ENCODE results near the gene SRGAP1.

SRGAP1 gene

DNA sequence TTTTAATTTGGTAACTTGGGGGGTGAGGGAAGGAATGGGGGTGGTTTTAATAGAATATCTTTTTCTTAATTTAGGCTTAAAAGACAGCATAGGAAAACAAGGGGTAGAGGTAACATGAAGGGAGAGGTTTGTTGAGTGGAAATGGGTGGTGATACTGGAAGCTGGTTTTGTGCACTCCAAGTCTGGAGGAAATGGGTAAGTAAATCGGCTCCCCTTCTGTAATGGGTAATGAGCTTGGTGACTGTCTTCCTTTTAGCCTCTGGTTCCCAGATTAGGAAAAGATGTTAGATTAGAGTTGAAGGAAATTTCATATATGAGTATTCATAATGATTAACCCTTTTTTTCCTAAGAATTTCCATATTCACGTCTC lies 122.1 kb downstream of the SRGAP1 start:
- DNase-seq (ENCODE audit: low read depth, low spot score) = no peak

DNA sequence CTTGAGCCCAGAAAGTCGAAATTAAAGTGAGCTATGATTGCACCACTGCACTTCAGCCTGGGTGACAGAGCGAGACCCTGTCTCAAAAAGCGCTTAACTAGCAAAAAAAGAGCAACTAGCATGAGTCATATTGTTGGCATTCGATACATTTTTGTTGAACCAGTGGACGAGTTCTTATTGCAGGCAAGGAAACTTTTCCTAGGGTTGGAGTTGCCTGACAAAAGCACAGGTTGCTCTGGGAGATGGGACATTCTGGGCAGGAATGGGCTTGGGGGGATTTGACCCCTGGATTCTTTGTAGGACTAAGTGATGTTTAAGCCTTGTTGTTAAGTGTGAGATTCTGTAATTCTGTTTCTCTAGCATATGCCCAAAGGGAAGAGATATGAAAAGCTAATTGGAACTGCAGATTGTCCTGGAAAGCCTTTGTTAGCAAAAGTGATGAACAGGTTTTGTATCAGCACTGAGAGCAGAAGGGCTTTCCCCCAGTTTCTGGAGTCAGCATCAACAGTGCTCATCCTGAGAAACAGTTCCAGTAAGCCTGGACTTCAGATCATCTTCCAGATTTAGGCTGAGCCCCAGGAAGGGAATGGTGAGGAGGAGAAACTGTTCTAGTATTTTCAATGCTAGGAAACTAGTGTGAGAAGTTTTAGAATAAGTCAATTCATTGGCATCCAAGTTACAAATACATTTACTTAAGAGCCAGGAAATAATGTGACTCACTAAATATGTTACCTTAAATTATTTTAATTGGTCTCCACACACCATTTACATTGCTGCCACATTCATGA lies 123.1 kb downstream of the SRGAP1 start:
- DNase-seq (ENCODE audit: low read depth, low spot score) = peak; percentile 65

GRCh38 chr12:63968673-63969072 lies 124.2 kb downstream of the SRGAP1 start:
- DNase-seq (ENCODE audit: low read depth, low spot score) = no peak

DNA sequence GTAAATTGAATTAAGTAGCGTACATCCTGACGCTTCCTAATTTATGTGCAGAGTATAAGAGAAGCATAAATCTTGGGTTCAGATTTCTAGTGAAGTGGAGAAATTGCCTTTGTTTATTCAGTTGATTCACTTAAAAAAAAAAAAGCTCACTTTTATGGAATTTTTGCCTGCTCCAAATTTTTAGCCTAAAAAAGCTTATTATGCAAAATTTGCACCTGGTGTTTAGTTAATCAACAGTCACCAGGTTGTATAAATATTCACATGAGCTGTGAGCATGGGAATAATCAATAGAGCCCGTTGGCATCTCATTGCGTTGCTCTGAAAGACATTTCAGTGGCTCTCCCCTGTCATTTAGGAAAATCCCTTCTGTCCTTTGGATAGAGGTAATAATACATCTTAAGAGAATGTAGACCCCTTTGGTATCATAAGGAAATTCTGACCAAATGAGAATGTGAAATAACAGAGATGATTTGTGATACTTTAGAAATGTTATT lies 132.4 kb downstream of the SRGAP1 start:
- DNase-seq (ENCODE audit: low read depth, low spot score) = no peak

- DNase-seq (ENCODE audit: low read depth, low spot score) = no peak
Observed at GRCh38 chr12:63977441-63977840, 132.9 kb downstream of the SRGAP1 start.

DNA sequence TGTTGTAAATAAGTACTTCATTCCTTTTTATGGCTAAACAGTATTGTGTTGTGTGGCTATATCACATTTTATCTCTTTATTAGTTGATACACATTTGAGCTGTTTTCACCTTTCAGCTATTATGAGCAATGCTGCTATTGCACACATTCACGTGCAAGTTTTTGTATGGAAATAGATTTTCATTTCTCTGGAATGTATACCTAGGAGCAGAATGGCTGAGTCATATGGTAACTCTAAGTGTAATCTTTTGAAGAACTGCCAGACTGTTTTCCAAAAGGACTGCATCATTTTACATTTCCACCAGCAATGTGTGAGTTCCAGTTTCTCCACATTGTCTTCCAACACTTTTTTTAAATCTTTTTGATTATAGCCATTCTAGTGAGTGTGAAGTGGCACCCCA lies 134.0 kb downstream of the SRGAP1 start:
- no peak for DNase-seq (ENCODE audit: low read depth, low spot score)

- no peak for DNase-seq (ENCODE audit: low read depth, low spot score)
Observed at GRCh38 chr12:63980211-63980610, 135.7 kb downstream of the SRGAP1 start.

- no peak for DNase-seq (ENCODE audit: low read depth, low spot score)
Observed at GRCh38 chr12:63981343-63981742, 136.8 kb downstream of the SRGAP1 start.

DNA sequence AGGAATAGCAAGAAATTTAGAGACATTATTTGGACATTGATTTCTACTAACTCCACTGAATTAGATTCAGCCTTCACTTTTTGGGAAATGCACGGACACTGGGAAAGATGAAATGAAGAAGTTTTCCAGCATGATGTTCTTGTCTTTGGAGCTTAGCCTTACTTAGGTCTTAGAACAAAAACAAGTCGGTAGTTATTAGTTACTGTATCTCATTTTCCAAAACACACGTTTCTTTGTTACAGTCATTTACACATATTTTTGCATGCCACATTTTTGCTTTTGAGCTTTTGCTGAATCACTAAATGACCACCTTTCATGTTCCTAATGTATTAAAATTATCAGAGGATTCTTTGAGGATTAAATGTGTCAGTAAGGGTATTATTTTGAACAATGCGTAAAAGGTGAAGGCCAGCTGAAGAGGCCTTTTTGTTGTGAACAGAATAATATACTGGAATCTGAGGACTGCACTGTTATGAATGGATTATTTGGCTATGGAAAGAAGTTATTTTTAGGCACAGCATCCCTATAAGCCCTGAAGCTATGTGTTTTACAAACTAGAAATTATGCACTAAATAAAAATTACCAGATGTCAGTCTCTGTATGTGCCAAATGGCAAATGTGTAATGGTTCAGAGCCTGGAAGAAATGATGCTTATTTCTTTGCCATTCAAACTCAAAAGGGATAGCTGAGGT lies 138.2 kb downstream of the SRGAP1 start:
- no peak for DNase-seq (ENCODE audit: low read depth, low spot score)

- no peak for DNase-seq (ENCODE audit: low read depth, low spot score)
Observed at GRCh38 chr12:63985456-63985855, 141.0 kb downstream of the SRGAP1 start.

DNA sequence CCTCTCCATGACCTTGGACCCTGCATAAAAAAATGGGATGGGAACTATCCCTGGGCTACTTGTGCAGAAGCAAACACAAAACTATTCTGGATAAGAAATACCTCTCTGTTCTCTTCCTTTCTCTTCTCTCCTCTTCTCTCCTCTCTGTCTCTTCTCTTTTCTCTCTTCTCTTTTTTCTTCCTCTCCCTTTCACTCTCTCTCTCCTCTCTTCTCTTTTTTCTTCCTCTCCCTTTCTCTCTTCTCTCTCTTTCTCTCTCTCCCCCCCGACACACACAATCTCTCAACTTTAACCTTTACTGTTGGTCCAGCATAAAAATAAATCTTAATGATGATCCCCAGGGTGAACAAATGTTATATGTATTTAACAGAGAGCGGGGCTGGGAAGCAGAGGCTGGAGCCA lies 141.4 kb downstream of the SRGAP1 start:
- DNase-seq (ENCODE audit: low read depth, low spot score) = no peak

DNA sequence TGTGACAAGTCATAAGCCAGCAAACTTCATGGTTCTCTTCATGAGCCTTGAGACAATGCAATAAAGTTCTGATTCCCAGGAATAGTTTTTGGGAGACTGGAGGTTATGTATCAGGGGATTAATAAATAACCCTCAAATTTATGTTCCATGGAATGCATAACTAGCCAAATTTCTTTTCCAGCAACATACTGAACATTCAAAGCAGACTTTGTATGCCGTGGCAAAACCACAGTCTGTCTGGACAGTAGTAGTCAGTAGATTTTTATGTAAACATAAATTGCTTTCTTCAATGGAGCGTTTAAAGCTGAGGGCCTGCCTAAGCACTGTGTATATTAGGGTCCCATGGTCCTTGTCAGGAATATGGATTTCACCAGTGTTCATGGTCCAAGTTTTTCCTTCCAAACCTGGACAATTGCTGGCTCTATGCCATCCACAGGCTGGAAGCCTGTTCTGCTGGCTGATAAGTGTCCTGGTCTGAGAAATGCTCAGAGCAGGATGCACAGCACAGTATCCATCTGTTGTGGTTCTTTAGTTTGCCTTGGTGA lies 144.9 kb downstream of the SRGAP1 start:
- DNase-seq (ENCODE audit: low read depth, low spot score) = peak; percentile 57

DNA sequence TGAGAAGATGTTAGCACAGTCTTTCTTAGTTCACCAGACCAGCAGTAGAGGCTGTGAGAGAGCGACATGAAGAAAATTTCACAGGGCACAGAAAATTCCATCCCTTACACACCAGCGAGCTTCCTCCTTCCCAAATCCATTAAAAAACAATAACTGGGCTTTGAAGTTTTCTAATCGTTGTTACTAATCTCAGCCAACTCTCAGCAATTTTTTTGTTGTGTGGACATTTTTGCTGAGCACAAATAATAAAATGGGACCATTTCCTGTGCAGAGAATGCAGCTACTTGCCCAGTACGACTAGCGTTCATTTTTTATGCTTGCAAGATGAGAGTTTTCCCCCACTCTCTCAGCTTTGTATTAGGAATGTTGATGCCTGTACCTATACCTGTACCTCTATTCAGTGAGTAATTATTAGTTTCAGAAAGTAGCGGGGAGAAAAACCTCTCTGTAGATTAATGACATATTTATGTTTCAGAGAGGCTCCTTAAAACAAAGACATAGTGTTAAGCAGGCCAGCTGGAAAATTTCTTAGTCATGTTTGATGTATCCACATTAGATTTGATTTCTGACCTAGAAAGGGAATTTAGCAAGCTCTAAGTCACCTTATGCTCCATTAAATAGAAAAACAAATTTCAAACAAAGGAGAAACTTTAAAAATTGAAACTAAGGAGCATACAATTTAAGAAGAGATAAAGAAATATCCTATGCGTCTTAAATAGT lies 146.5 kb downstream of the SRGAP1 start:
- DNase-seq (ENCODE audit: low read depth, low spot score) = no peak

DNA sequence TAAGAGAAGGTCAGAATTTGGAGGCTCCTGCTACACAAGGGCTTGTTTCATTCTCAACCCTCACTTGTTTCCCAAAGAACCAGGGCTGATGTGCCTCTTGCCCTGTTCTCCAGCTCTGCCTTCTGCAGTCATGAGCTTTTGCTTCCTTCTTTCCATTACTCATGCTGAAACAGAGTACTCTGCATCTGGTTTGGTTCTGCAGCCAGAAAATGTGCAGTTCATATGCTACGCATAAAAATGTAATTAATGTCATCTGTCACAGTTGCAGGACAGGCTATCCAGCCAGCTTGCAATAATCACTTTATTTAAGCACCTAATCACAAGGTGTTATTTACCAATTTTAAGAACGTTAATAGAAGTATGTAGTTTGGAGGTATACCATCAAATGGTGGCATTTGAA lies 150.2 kb downstream of the SRGAP1 start:
- DNase-seq (ENCODE audit: low read depth, low spot score) = no peak

- no peak for DNase-seq (ENCODE audit: low read depth, low spot score)
Observed at GRCh38 chr12:63995512-63995911, 151.0 kb downstream of the SRGAP1 start.

DNA sequence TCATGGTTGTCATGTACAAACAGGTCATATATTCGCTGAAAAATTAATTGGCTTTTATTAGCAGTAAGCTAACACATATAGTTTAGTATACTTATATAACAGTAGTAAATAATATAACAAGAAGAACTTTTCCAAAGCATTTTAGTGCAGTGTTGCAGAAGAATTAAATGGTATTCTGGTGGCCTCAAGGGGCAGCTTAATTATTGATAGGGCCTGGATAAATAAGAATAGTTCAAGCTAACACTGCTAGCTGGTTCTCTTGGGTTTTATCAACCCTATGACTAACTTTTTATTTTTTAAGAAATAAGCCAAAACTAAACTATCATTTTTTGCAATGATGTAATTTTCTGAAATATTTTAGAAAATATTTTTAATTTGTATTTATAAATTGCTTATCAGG lies 152.1 kb downstream of the SRGAP1 start:
- DNase-seq (ENCODE audit: low read depth, low spot score) = no peak

GRCh38 chr12:63997198-63997597 lies 152.7 kb downstream of the SRGAP1 start:
- DNase-seq (ENCODE audit: low read depth, low spot score) = no peak

DNA sequence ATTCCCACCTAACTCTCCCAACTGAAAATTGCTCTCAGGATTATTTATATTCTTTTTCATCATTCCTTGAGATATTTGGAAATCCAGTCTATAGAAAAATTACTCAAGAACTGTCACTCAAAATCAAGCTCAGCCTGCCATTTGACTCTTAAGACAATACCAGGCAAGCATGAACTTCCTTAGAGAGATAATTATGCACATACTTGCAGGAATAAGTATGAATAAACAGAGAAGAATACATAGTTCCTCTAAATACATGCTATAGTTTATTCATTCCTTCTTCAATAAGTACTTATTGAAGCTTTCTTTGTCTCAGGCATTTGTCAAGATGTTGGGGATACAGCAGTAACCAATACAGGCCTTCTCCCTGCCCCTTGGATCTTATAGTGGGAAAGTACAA lies 154.1 kb downstream of the SRGAP1 start:
- DNase-seq (ENCODE audit: low read depth, low spot score) = no peak

GRCh38 chr12:63999853-64000252 lies 155.4 kb downstream of the SRGAP1 start:
- no peak for DNase-seq (ENCODE audit: low read depth, low spot score)

DNA sequence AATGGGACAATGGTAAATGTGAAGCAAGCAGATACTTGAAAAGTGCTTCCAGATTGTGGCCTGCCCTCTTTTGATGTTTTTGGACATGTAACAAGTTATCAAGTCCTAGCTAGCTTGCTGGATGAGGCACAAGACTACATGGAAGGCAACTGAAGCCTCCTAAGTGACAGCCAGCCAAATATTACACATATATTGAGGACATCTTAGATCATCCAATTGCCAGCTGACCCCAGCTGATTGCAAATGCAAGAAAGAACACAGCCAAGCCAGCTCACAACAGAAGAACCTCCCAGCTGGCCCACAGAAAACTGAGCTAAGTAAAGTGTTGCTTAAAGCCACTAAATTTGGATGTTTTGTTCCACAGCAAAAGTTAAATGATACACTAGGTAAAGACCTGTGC lies 156.9 kb downstream of the SRGAP1 start:
- no peak for DNase-seq (ENCODE audit: low read depth, low spot score)

GRCh38 chr12:64004641-64005040 lies 160.1 kb downstream of the SRGAP1 start:
- no peak for DNase-seq (ENCODE audit: low read depth, low spot score)

DNA sequence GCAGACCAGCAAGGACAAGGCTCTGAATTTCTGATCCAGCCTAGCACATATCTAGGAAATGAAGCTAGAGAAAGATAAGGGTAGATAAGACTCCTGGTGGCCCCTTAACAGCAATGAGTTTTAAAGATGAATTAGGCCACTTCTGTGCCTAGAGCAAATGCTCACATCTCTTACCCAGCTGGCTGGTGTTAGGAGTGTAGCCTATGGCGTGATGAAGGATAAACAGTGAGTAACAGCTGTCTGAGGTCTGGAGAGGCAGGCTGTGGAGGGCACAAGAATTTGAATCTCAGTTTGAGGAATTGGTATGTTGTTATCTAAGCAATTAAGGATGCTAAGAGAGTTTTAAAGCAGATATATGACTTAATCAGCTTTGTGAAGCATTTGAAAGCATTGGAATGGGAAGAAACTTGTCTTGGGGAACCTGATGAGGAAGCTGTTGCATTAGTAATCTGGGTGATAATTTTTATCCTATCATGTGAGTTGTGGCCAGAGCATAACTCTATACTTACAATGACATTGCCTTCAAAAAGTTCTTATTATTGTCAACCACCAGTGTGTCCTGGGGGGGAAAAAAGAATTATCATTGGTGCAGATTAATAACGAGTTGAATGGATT lies 161.8 kb downstream of the SRGAP1 start:
- peak; percentile 67 for DNase-seq (ENCODE audit: low read depth, low spot score)

Measured in astrocyte of the hippocampus (primary cell).